Astrocyte (in vitro differentiated cells and primary cell): ENCODE results near the gene ZNF532. TPM values are rescaled to one million over a fixed set of nuclear protein-coding genes. Genes with fewer than 3 reads are reported as not detected.

Experiments used
- DNase-seq: peaks from one replicate; pipeline ENCODE4 v3.0.0-alpha.2; 2010; ENCODE audit warnings: low read depth
- FAIRE-seq: peaks from 2 replicates; lab custom pipeline; 2011; peaks lifted over from hg19 to GRCh38; lab: Jason Lieb, UNC
- H2AFZ ChIP-seq: 2 replicates; pipeline ENCODE4 v1.6.0; 2012; ENCODE audit warnings: low read depth, low read length, inconsistent platforms
- H3K27ac ChIP-seq: 2 replicates; pipeline ENCODE4 v1.5.1; 2011; ENCODE audit warnings: low read depth, low read length, inconsistent platforms
- H3K27me3 ChIP-seq: 2 replicates; pipeline ENCODE4 v1.6.0; 2011; ENCODE audit warnings: low read length, inconsistent platforms; ENCODE audit not compliant: insufficient read depth
- H3K36me3 ChIP-seq: 2 replicates; pipeline ENCODE4 v1.5.1; 2011; ENCODE audit warnings: low read length, inconsistent platforms; ENCODE audit not compliant: insufficient read depth
- H3K4me1 ChIP-seq: 2 replicates; pipeline ENCODE4 v1.5.1; 2011; ENCODE audit warnings: low read length, inconsistent platforms; ENCODE audit not compliant: insufficient read depth
- H3K4me2 ChIP-seq: 2 replicates; pipeline ENCODE4 v1.6.0; 2012; ENCODE audit warnings: low read length, inconsistent platforms
- H3K4me3 ChIP-seq: 2 replicates; pipeline ENCODE4 v1.5.1; 2011; ENCODE audit warnings: low read depth, mild to moderate bottlenecking, low read length, inconsistent platforms; ENCODE audit not compliant: insufficient read depth
- H3K79me2 ChIP-seq: 2 replicates; pipeline ENCODE4 v1.6.0; 2012; ENCODE audit warnings: mild to moderate bottlenecking, low read length, inconsistent platforms; ENCODE audit not compliant: insufficient read depth
- H3K9ac ChIP-seq: 2 replicates; pipeline ENCODE4 v1.6.0; 2012; ENCODE audit warnings: mild to moderate bottlenecking, low read length, inconsistent platforms
- H3K9me3 ChIP-seq: 2 replicates; pipeline ENCODE4 v1.5.1; 2012; ENCODE audit warnings: low read depth, mild to moderate bottlenecking, low read length, inconsistent platforms; ENCODE audit not compliant: insufficient read depth
- H4K20me1 ChIP-seq: 2 replicates; pipeline ENCODE4 v1.6.0; 2012; ENCODE audit warnings: low read length, inconsistent platforms; ENCODE audit not compliant: insufficient read depth
- H3K27ac Mint-ChIP-seq: one replicate; pipeline ENCODE4 v1.8.0; 2021; ENCODE audit warnings: mild to moderate bottlenecking, mixed read lengths; ENCODE audit not compliant: unreplicated experiment
- H3K27me3 Mint-ChIP-seq: one replicate; pipeline ENCODE4 v1.8.0; 2021; ENCODE audit warnings: low read depth, mixed read lengths; ENCODE audit not compliant: unreplicated experiment
- H3K36me3 Mint-ChIP-seq: one replicate; pipeline ENCODE4 v1.8.0; 2021; ENCODE audit warnings: low read depth, mixed read lengths; ENCODE audit not compliant: unreplicated experiment
- H3K4me1 Mint-ChIP-seq: one replicate; pipeline ENCODE4 v1.8.0; 2021; ENCODE audit warnings: low read depth, mixed read lengths; ENCODE audit not compliant: unreplicated experiment
- H3K4me3 Mint-ChIP-seq: one replicate; pipeline ENCODE4 v1.8.0; 2021; ENCODE audit warnings: mild to moderate bottlenecking, moderate library complexity, mixed read lengths; ENCODE audit not compliant: unreplicated experiment
- H3K9me3 Mint-ChIP-seq: one replicate; pipeline ENCODE4 v1.8.0; 2021; ENCODE audit warnings: mild to moderate bottlenecking, mixed read lengths; ENCODE audit not compliant: unreplicated experiment
- EZH2 ChIP-seq: IDR thresholded peaks from 2 replicates; pipeline ENCODE4 v1.6.1; 2012; ENCODE audit warnings: mild to moderate bottlenecking, low read length, inconsistent platforms; ENCODE audit not compliant: insufficient read depth
- total RNA-seq: library from RNA; stranded (reverse); gene quantifications from 2 replicates; pipeline ENCODE4 v1.2.1, GENCODE V29; 2021
- TF ChIP-seq, protein P1 (sequence below): IDR thresholded peaks from 2 replicates; pipeline ENCODE4 v1.5.1; 2011; ENCODE audit warnings: low read depth, mild to moderate bottlenecking, inconsistent platforms, low read length, moderate library complexity; ENCODE audit not compliant: insufficient read depth

ZNF532 gene
- total RNA-seq, 1 donor from 2014 or later: 135 TPM

DNA sequence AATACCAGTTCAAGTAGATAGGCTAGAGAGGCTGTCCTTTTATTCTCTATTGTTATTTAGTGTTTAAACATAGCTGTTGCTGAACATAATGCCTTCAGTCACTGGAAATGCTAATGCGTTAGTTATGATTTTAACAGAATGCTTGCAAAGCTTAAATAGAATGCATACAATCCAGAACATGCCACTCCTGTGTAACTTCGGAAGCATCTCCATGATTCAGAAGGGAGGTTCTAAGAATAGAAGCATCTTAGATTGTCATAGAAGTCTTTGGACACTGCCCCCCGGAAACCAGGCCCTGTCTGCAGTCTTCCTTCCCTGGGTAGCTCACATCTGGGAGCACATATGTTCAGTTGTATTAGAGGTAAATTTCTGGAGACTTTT lies 73.2 kb downstream of the ZNF532 start:
- Histone ChIP-seq H4K20me1 (peaks cover 10% of the 10 kb centered on the region), H3K4me1 (peaks cover 13% of the 10 kb centered on the region), H3K79me2 (peaks cover 27% of the 10 kb centered on the region), H3K27ac (peak overlapping the region; percentile 59), H3K4me3 (peak overlapping the region; percentile 15), H3K27me3 (no peaks in the 10 kb centered on the region), H2AFZ (no peak overlapping the region), H3K4me2 (peak overlapping the region; percentile 77), H3K9me3 (no peaks in the 10 kb centered on the region), H3K36me3 (peaks cover 7% of the 10 kb centered on the region), H3K9ac (peak overlapping the region; percentile 30)
- Mint-ChIP-seq H3K4me3 (peak overlapping the region; percentile 1), H3K9me3 (no peaks in the 10 kb centered on the region), H3K4me1 (peaks cover 20% of the 10 kb centered on the region), H3K36me3 (peaks cover 22% of the 10 kb centered on the region), H3K27ac (peak overlapping the region; percentile 30), H3K27me3 (no peaks in the 10 kb centered on the region)
- TF ChIP-seq, protein P1, sequence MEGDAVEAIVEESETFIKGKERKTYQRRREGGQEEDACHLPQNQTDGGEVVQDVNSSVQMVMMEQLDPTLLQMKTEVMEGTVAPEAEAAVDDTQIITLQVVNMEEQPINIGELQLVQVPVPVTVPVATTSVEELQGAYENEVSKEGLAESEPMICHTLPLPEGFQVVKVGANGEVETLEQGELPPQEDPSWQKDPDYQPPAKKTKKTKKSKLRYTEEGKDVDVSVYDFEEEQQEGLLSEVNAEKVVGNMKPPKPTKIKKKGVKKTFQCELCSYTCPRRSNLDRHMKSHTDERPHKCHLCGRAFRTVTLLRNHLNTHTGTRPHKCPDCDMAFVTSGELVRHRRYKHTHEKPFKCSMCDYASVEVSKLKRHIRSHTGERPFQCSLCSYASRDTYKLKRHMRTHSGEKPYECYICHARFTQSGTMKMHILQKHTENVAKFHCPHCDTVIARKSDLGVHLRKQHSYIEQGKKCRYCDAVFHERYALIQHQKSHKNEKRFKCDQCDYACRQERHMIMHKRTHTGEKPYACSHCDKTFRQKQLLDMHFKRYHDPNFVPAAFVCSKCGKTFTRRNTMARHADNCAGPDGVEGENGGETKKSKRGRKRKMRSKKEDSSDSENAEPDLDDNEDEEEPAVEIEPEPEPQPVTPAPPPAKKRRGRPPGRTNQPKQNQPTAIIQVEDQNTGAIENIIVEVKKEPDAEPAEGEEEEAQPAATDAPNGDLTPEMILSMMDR: no peak
- FAIRE-seq (peak; percentile 84), DNase-seq (no peak)

DNA sequence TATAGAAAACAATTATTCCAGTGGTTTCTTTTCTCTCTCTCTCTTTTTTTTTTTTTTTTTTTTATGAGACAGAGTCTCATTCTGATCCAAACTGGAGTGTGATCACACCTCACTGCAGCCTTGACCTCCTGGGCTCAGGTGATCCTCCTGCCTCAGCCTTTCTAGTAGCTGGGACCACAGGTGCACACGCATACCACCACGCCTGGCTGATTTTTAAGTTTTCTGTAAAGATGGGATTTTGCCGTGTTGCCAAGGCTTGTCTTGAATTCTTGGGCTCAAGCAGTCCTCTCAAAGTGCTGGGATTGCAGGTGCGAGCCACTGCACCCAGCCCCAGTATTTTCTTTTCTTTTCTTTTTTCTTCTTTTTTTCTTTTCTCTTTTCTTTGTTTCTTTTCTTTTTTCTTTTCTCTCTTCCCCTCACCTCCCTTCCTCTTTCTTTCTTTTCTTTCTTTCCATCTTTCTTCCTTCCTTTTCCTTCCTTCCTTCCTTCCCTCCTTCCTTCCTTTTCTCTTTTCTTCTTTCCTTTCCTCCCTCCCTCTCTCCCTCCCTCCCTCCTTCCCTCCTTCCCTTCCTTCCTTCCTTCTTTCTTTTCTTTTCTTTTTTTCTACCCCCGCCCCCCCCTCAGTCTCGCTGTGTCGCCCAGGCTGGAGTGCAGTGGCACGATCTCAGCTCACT lies 76.9 kb downstream of the ZNF532 start:
- H3K4me1 Mint-ChIP-seq: peaks cover 21% of the 10 kb centered on the region
- no peak overlapping the region for H3K4me3 Mint-ChIP-seq
- H3K4me2 ChIP-seq: no peak overlapping the region
- no peak overlapping the region for H3K4me3 ChIP-seq
- DNase-seq (no peak), FAIRE-seq (no peak)
- peaks cover 19% of the 10 kb centered on the region for H3K79me2 ChIP-seq
- H3K9me3 Mint-ChIP-seq: peaks cover 3% of the 10 kb centered on the region
- peaks cover 23% of the 10 kb centered on the region for H3K36me3 Mint-ChIP-seq
- H4K20me1 ChIP-seq: peaks cover 22% of the 10 kb centered on the region
- no peak overlapping the region for H2AFZ ChIP-seq
- H3K27me3 ChIP-seq: no peaks in the 10 kb centered on the region
- no peak overlapping the region for H3K27ac Mint-ChIP-seq
- no peak overlapping the region for H3K27ac ChIP-seq
- TF ChIP-seq EZH2: no peak
- TF ChIP-seq, protein P1: no peak
- H3K9ac ChIP-seq: no peak overlapping the region
- H3K4me1 ChIP-seq: peaks cover 10% of the 10 kb centered on the region
- H3K9me3 ChIP-seq: no peaks in the 10 kb centered on the region
- no peaks in the 10 kb centered on the region for H3K27me3 Mint-ChIP-seq
- H3K36me3 ChIP-seq: peaks cover 20% of the 10 kb centered on the region

DNA sequence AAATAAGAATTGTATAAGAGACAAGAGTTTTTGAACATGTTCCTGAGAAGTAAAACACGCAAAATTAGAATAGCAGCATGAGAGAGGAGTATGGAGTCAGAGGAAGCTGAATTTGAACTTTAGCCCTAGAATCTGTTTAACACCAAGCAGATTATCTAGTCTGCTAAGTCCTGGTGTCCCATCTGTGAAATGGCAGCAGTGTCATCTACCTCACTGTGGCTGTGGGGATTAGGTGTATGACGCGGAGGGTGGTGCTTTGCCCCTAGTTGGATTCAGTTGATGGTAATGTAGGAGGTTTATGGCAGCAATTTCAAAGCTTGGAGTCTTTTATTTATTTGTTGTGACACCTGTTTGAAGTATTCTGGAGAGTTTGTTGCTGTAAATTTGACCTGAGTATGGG lies 79.2 kb downstream of the ZNF532 start:
- no peak overlapping the region for H3K4me2 ChIP-seq
- H3K27ac ChIP-seq: no peak overlapping the region
- H3K79me2 ChIP-seq: peaks cover 16% of the 10 kb centered on the region
- H3K9me3 ChIP-seq: no peaks in the 10 kb centered on the region
- peaks cover 29% of the 10 kb centered on the region for H4K20me1 ChIP-seq
- Mint-ChIP-seq H3K4me3 (peak overlapping the region; percentile 45), H3K9me3 (peaks cover 3% of the 10 kb centered on the region), H3K27ac (peak overlapping the region; percentile 13), H3K4me1 (peaks cover 5% of the 10 kb centered on the region), H3K27me3 (no peaks in the 10 kb centered on the region), H3K36me3 (peaks cover 27% of the 10 kb centered on the region)
- peaks cover 28% of the 10 kb centered on the region for H3K36me3 ChIP-seq
- no peaks in the 10 kb centered on the region for H3K27me3 ChIP-seq
- no peak for FAIRE-seq
- no peak overlapping the region for H3K4me3 ChIP-seq
- no peak for DNase-seq
- H2AFZ ChIP-seq: no peak overlapping the region
- no peak overlapping the region for H3K9ac ChIP-seq
- TF ChIP-seq EZH2: no peak
- TF ChIP-seq, protein P1: no peak
- peaks cover 3% of the 10 kb centered on the region for H3K4me1 ChIP-seq
